ENCODE measurements around the gene RPN2. TPM values are rescaled to one million over a fixed set of nuclear protein-coding genes. Genes with fewer than 3 reads are reported as not detected.

The RPN2 gene
- total RNA-seq, 4 donors from 2014 or later, result 89.7 to 125 (median 111) TPM

GRCh38 chr20:37161830-37162549 lies 17.1 kb upstream of the RPN2 start:
- WGBS, result 78% methylated on average over 12 of the region's 12 CpGs
- Histone ChIP-seq H3K4me1 (no peaks in the 10 kb centered on the region), H3K27ac (replicated peaks in 1 of 4) (no peak overlapping the region), H3K4me3 (no peak overlapping the region), H3K27me3 (no peaks in the 10 kb centered on the region), H3K36me3 (peaks cover 0 to 17% (median under 1%) of the 10 kb centered on the region in 4 donors), H3K9me3 (no peaks in the 10 kb centered on the region)
- TF ChIP-seq EP300 (IDR thresholded peaks at IDR 0.05) (no peak), POLR2AphosphoS5 (IDR thresholded peaks at IDR 0.05) (no peak)
- no peak for DNase-seq (ENCODE audit: extremely low spot score)
- intact Hi-C loops (cut with DNase I), result no loop called here

- no peak for DNase-seq (ENCODE audit: extremely low spot score)
- WGBS, result 88% methylated on average over 6 of the region's 6 CpGs
- H3K27ac ChIP-seq (replicated peaks in 1 of 4), result no peak overlapping the region
- H3K36me3 ChIP-seq, result peaks cover 0 to 17% (median 6%) of the 10 kb centered on the region in 4 donors
- intact Hi-C loops (cut with DNase I), result no loop called here
- H3K4me3 ChIP-seq, result no peak overlapping the region
- H3K9me3 ChIP-seq, result no peaks in the 10 kb centered on the region
- TF ChIP-seq EP300 (IDR thresholded peaks at IDR 0.05), result no peak
- no peak for TF ChIP-seq POLR2A (IDR thresholded peaks at IDR 0.05; ENCODE audit: low read depth)
- TF ChIP-seq CTCF (IDR thresholded peaks at IDR 0.05), result no peak
- TF ChIP-seq POLR2AphosphoS5 (IDR thresholded peaks at IDR 0.05), result no peak
- no peaks in the 10 kb centered on the region for H3K4me1 ChIP-seq
- H3K27me3 ChIP-seq, result no peaks in the 10 kb centered on the region
Measured at GRCh38 chr20:37162646-37163045, 16.5 kb upstream of the RPN2 start.

- no peak overlapping the region for H3K27ac ChIP-seq (replicated peaks in 1 of 4)
- no peaks in the 10 kb centered on the region for H3K9me3 ChIP-seq
- no peak for DNase-seq (ENCODE audit: extremely low spot score)
- no peaks in the 10 kb centered on the region for H3K4me1 ChIP-seq
- no peak for TF ChIP-seq POLR2AphosphoS5 (IDR thresholded peaks at IDR 0.05)
- no peak for TF ChIP-seq EP300 (IDR thresholded peaks at IDR 0.05)
- no peak for TF ChIP-seq POLR2A (IDR thresholded peaks at IDR 0.05; ENCODE audit: low read depth)
- TF ChIP-seq CTCF (IDR thresholded peaks at IDR 0.05), result no peak
- no peaks in the 10 kb centered on the region for H3K27me3 ChIP-seq
- intact Hi-C loops (cut with DNase I), result no loop called here
- H3K36me3 ChIP-seq, result peaks cover 0 to 21% (median 9%) of the 10 kb centered on the region in 4 donors
- 92% methylated on average over 4 of the region's 4 CpGs for WGBS
- no peak overlapping the region for H3K4me3 ChIP-seq
Measured at GRCh38 chr20:37163832-37164554, 15.1 kb upstream of the RPN2 start.

- Histone ChIP-seq H3K4me3 (no peak overlapping the region), H3K27ac (replicated peaks in 1 of 4) (no peak overlapping the region), H3K9me3 (no peaks in the 10 kb centered on the region), H3K36me3 (peaks cover 0 to 21% (median 10%) of the 10 kb centered on the region in 4 donors), H3K27me3 (no peaks in the 10 kb centered on the region), H3K4me1 (no peaks in the 10 kb centered on the region)
- no peak for TF ChIP-seq POLR2AphosphoS5 (IDR thresholded peaks at IDR 0.05)
- TF ChIP-seq POLR2A (IDR thresholded peaks at IDR 0.05; ENCODE audit: low read depth), result no peak
- TF ChIP-seq CTCF (IDR thresholded peaks at IDR 0.05), result no peak
- no peak for TF ChIP-seq EP300 (IDR thresholded peaks at IDR 0.05)
- no peak for DNase-seq (ENCODE audit: extremely low spot score)
- intact Hi-C loops (cut with DNase I), result no loop called here
- 100% methylated on average over 1 of the region's 1 CpG for WGBS
Measured at GRCh38 chr20:37165031-37165430, 14.1 kb upstream of the RPN2 start.

GRCh38 chr20:37166867-37167266 lies 12.3 kb upstream of the RPN2 start:
- TF ChIP-seq CTCF (IDR thresholded peaks at IDR 0.05) (no peak), POLR2AphosphoS5 (IDR thresholded peaks at IDR 0.05) (no peak), POLR2A (IDR thresholded peaks at IDR 0.05; ENCODE audit: low read depth) (no peak), EP300 (IDR thresholded peaks at IDR 0.05) (no peak)
- Histone ChIP-seq H3K9me3 (no peaks in the 10 kb centered on the region), H3K4me3 (no peak overlapping the region), H3K27me3 (no peaks in the 10 kb centered on the region), H3K36me3 (peaks cover 0 to 24% (median 10%) of the 10 kb centered on the region in 4 donors), H3K27ac (replicated peaks in 1 of 4) (no peak overlapping the region), H3K4me1 (no peaks in the 10 kb centered on the region)
- 98% methylated on average over 5 of the region's 5 CpGs for WGBS
- intact Hi-C loops (cut with DNase I), result no loop called here
- DNase-seq (ENCODE audit: extremely low spot score), result no peak
